22Rv1 (cell line): ENCODE data around the gene MGAT5.

ENCODE experiments used
- CTCF ChIP-seq: fragments of 450-650 bp; IDR thresholded peaks from 2 replicates; pipeline ENCODE4 v1.5.1; 2017; ENCODE audit warnings: mild to moderate bottlenecking
- ZFX ChIP-seq: fragments of 450-650 bp; IDR thresholded peaks from 2 replicates; pipeline ENCODE4 v1.6.1; 2017; ENCODE audit warnings: antibody characterized with exemption, borderline replicate concordance

DNA sequence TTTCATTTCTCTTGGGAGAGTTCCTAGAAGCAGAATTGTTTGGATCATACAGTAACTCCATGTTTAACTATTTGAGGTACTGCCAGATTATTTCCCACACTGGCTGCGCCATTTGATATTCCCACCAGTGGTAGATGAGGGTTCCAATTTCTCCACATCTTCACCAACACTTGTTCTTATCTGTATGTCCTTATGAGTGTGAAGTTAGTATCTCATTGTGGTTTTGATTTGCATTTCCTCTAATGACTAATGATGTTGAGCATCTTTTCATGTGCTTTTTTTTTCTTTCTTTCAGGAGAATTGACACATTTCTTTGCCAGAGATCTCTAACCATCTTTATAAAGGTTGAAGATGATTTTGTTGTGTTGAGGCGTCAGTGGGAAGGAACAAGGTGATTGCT is 4.1 kb upstream of the MGAT5 start:
- TF ChIP-seq CTCF = no peak
- no peak for TF ChIP-seq ZFX
